Amniotic stem cell (primary cell): Measurements from ENCODE around the gene MTMR4.
A peak's percentile ranks its signal among the peaks of the same experiment; 100 is the strongest.
"Not testable (repeated sequence)": the region's sequence is repeated elsewhere in the genome, so short reads cannot be mapped to it uniquely, and the experiment has no call there.

Experiments
- DNase-seq: peaks from one replicate; lab custom pipeline; 2025; lab: John Stamatoyannopoulos, UW

Gene MTMR4

GRCh38 chr17:58492238-58493121 is 22.0 kb downstream of the MTMR4 start:
- no peak for DNase-seq

- DNase-seq = no peak
Measured at GRCh38 chr17:58491510-58492045, 22.9 kb downstream of the MTMR4 start.

DNA sequence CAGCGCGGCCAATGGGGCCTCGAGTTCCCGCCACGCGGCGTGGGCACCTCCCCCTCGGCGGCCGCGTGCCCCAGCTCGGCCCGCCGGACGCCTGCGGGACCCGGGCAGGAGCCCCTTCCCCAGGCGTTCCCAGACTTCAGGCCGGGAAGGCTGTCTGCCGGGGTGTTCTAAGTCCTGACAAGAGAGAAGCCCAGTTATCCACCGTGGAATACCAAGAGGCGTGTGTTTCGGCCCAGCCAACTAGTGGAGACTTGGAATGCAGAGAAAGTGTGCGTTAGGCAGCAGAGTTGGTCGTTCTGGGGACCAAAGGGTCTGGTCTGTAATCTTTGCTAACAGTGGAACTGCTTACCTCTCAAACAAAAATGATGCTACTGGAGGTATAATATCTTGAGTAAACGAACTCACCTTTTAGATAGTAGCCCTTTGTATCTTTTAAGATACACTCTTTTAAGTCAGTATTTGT is 26.0 kb downstream of the MTMR4 start:
- DNase-seq = no peak

GRCh38 chr17:58487589-58488427 is 26.6 kb downstream of the MTMR4 start, which contains the start of gene HSF5:
Gene HSF5, minus strand, starts transcription at chr17:58488408. Its CDS starts 134 bp downstream, at chr17:58488274.
- no peak for DNase-seq

DNA sequence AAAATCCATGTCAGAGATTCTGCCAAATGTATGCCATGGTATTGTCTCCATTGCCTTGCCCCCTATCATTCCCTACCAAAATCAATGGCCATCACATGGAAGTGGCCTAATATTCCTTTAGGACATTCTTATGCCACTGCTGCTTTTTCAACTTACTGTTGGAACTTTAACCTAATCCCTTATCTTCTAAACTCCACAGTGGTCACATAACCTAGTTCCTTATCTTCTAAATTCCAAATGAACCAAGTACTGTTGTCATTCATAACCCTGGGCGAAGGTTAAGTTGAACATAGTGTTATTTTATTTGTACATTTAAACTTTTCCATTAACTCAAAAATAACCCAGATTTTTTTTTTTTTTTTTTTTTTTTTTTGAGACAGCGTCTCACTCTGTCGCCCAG is 29.8 kb downstream of the MTMR4 start:
- DNase-seq = no peak

- DNase-seq = not testable (repeated sequence)
Measured at GRCh38 chr17:58481798-58482197, 32.6 kb downstream of the MTMR4 start.

- no peak for DNase-seq
Measured at GRCh38 chr17:58480090-58480489, 34.3 kb downstream of the MTMR4 start.

GRCh38 chr17:58476812-58477211 is 37.6 kb downstream of the MTMR4 start:
- no peak for DNase-seq

DNA sequence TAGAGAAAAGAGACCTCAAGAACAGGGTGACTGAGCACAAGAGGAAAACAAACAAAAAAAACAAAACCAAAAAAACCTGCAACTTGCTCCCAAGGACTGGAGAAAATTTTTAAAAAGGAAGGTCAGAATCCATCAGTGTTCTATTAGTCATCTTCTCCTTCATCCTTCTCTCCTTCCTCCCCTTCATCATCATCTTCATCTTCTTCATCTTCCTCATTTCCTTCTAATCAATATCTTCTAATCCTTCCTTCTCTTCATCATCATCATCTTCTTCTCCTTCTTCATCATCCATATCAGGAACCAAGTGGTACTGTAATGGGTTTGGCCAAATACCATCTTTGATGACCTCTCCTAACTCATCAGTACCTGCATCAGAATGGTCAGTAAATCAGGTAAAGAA is 38.5 kb downstream of the MTMR4 start:
- no peak for DNase-seq

DNA sequence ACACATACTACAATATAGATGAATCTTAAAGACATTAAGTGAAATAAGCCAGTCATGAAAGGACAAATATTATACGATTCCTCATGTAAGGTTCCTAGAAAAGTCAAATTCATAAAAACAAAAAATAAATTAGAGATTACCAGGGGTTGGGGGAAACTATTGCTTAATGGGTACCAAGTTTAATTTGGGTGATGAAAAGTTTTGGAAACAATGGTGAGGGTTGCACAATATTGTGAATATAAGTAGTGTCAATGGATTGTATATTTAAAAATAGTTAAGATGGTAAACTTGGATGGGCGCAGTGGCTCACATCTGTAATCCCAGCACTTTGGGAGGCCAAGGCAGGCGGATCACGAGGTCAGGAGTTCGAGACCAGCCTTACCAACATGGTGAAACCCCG is 44.1 kb downstream of the MTMR4 start:
- no peak for DNase-seq

- DNase-seq = no peak
Measured at GRCh38 chr17:58468944-58469343, 45.5 kb downstream of the MTMR4 start.

- DNase-seq = no peak
Measured at GRCh38 chr17:58455491-58455890, 58.9 kb downstream of the MTMR4 start.

DNA sequence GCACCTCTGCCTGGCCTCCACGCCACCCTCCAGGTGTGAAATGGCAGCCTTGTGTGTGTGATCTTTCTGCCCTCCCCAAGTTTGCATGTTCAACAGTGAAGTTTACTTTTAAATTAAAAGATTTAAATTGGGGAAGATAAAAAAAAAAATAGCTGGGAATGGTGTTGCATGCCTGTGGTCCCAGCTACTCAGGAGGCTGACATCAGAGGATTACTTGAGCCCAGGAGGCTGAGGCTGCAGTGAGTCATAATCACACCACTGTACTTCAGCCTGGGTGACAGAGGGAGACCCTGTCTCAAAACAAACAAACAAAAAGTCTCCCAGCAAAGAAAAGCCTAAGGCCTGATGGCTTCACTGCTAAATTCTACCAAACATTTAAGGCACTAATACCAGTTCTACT is 61.7 kb downstream of the MTMR4 start:
- no peak for DNase-seq

- DNase-seq = peak; percentile 71
Measured at GRCh38 chr17:58447039-58447975, 67.1 kb downstream of the MTMR4 start.

- no peak for DNase-seq
Measured at GRCh38 chr17:58446086-58446485, 68.4 kb downstream of the MTMR4 start.
